ENCODE data around the gene LIPT2.
A peak's percentile ranks its signal among the peaks of the same experiment; 100 is the strongest.

The LIPT2 gene

DNA sequence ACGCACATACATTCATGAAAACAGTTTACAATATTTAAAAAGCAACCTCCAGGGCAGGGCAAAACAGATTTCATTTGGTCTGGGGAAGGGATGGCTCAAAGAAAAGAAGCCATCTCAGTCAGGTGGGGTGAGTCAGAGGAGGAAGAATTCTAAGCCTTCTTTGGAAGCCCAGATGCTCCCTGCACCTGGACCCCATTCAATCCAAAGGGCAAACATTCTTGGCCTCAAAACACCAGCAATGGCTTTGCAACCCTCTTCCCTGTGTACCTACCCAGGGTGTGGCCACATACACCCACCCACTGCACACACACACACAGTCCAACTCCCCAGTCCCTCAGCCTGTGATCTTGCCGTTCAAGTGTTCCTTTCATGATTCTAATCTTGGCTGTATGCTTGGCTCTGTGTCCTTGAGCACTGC is 28.2 kb downstream of the LIPT2 start:
- DNase-seq (ENCODE audit: low read depth, low spot score), result no peak
- H3K36me3 ChIP-seq (ENCODE audit: insufficient read depth, insufficient read length, low read length), result no peaks in the 10 kb centered on the region
- H3K27me3 ChIP-seq (ENCODE audit: insufficient read depth, insufficient read length), result no peaks in the 10 kb centered on the region
- TF ChIP-seq ZNF274 (IDR thresholded peaks at IDR 0.05; ENCODE audit: low read depth, low read length), result no peak
- TF ChIP-seq YY1 (IDR thresholded peaks at IDR 0.05; ENCODE audit: insufficient read depth, insufficient read length), result no peak
- TF ChIP-seq SUZ12 (IDR thresholded peaks at IDR 0.05; ENCODE audit: extremely low read depth, insufficient read depth, insufficient read length), result no peak
- peaks cover 2% of the 10 kb centered on the region for H3K4me1 ChIP-seq (ENCODE audit: insufficient read depth, insufficient read length)
- H3K9me3 ChIP-seq (ENCODE audit: insufficient read depth, low read length), result no peaks in the 10 kb centered on the region
- H3K4me3 ChIP-seq (ENCODE audit: insufficient read length, low read depth), result no peak overlapping the region
- no peak overlapping the region for H3K9ac ChIP-seq (ENCODE audit: insufficient read length, low read depth)

DNA sequence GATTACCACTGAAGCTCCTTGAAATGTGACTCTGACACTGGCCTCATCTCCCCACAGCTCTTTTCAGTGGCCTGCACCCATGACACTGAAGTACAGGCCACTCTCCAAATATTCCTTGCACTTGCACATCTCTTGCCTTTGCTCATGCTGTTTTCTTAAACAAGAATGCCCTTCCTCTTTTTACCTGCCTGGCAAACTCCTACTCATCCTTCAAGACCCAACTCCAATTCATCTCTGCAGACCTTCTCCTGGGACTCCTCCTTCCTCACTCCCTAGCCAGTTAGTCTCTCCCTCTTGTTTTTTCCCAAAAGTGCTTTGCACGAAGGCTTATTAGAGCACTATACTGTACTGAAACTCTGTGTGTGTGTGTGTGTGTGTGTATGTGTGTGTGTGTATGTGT is 28.8 kb downstream of the LIPT2 start:
- H3K9ac ChIP-seq (ENCODE audit: insufficient read length, low read depth), result no peak overlapping the region
- no peak overlapping the region for H3K4me3 ChIP-seq (ENCODE audit: insufficient read length, low read depth)
- H3K27me3 ChIP-seq (ENCODE audit: insufficient read depth, insufficient read length), result no peaks in the 10 kb centered on the region
- DNase-seq (ENCODE audit: low read depth, low spot score), result no peak
- H3K9me3 ChIP-seq (ENCODE audit: insufficient read depth, low read length), result no peaks in the 10 kb centered on the region
- TF ChIP-seq SUZ12 (IDR thresholded peaks at IDR 0.05; ENCODE audit: extremely low read depth, insufficient read depth, insufficient read length) (no peak), ZNF274 (IDR thresholded peaks at IDR 0.05; ENCODE audit: low read depth, low read length) (no peak), YY1 (IDR thresholded peaks at IDR 0.05; ENCODE audit: insufficient read depth, insufficient read length) (no peak)
- H3K4me1 ChIP-seq (ENCODE audit: insufficient read depth, insufficient read length), result peaks cover 2% of the 10 kb centered on the region
- no peaks in the 10 kb centered on the region for H3K36me3 ChIP-seq (ENCODE audit: insufficient read depth, insufficient read length, low read length)

DNA sequence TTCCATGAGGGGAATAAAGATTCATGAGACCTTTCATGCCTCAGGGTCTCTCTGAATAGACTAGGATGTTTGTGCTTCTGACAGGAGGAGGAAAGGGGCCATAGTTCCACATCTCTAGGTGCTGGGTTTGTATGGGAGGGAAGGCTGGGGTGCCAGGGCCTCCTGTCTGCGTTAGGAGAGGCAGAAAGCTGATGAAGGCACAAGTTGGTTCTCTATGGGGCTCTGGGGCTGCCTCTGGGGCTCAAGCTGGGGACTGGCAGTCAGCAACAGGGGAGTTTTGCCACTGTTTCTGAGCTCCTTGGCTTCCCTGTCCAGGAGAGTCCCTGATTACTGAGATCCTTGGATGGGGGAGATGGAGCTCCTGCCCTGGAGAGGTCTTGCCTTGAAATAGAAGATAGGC is 30.3 kb downstream of the LIPT2 start:
- Histone ChIP-seq H3K9me3 (ENCODE audit: insufficient read depth, low read length) (no peaks in the 10 kb centered on the region), H3K4me3 (ENCODE audit: insufficient read length, low read depth) (no peak overlapping the region), H3K4me1 (ENCODE audit: insufficient read depth, insufficient read length) (peaks cover 2% of the 10 kb centered on the region), H3K9ac (ENCODE audit: insufficient read length, low read depth) (no peak overlapping the region), H3K27me3 (ENCODE audit: insufficient read depth, insufficient read length) (no peaks in the 10 kb centered on the region), H3K36me3 (ENCODE audit: insufficient read depth, insufficient read length, low read length) (no peaks in the 10 kb centered on the region)
- no peak for DNase-seq (ENCODE audit: low read depth, low spot score)
- TF ChIP-seq ZNF274 (IDR thresholded peaks at IDR 0.05; ENCODE audit: low read depth, low read length) (no peak), SUZ12 (IDR thresholded peaks at IDR 0.05; ENCODE audit: extremely low read depth, insufficient read depth, insufficient read length) (no peak), YY1 (IDR thresholded peaks at IDR 0.05; ENCODE audit: insufficient read depth, insufficient read length) (no peak)

DNA sequence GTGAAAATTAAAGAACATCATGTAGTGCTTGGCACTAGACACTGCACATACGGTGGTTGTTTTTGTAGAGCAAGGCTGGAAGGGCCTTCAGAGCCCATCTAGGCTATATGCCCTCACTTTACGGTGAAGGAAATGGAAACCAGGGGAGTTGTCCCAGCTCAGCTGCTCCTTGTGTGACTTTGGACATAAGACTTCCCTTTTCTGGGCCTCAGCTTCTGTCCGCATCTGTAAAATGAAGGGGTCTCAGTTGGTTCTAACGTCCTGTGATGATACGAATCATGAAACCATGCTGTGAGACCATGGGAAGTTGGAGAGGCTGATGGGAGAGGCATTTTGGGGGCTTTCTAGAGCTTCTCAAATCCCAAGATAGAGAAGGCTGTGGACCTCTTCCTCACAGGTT is 30.9 kb downstream of the LIPT2 start:
- TF ChIP-seq YY1 (IDR thresholded peaks at IDR 0.05; ENCODE audit: insufficient read depth, insufficient read length) (no peak), ZNF274 (IDR thresholded peaks at IDR 0.05; ENCODE audit: low read depth, low read length) (no peak), SUZ12 (IDR thresholded peaks at IDR 0.05; ENCODE audit: extremely low read depth, insufficient read depth, insufficient read length) (no peak)
- H3K36me3 ChIP-seq (ENCODE audit: insufficient read depth, insufficient read length, low read length), result no peaks in the 10 kb centered on the region

DNA sequence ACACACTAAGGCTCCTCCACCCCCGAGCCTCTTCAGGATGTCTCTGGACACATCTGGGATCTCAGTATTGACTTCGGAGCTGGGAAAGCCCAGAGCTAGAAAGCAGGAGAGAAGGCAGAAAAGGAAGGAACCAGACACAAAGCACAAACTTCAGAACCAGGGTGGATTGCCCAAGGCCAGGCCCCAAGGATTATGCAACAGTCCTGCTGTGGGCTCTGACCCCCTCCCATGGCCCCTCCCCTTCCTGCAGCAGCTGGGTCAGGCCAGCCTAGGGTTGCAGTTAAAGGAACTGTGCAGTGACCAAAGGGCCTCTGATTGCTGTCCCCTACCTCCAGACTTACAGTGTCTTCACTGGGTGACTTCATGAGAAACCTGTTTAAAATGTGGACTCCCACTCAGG is 31.5 kb downstream of the LIPT2 start:
- no peak for DNase-seq (ENCODE audit: low read depth, low spot score)
- Histone ChIP-seq H3K4me3 (ENCODE audit: insufficient read length, low read depth) (no peak overlapping the region), H3K9me3 (ENCODE audit: insufficient read depth, low read length) (no peaks in the 10 kb centered on the region), H3K36me3 (ENCODE audit: insufficient read depth, insufficient read length, low read length) (peaks cover 3% of the 10 kb centered on the region), H3K4me1 (ENCODE audit: insufficient read depth, insufficient read length) (peaks cover 2% of the 10 kb centered on the region), H3K27me3 (ENCODE audit: insufficient read depth, insufficient read length) (no peaks in the 10 kb centered on the region), H3K9ac (ENCODE audit: insufficient read length, low read depth) (no peak overlapping the region)
- TF ChIP-seq YY1 (IDR thresholded peaks at IDR 0.05; ENCODE audit: insufficient read depth, insufficient read length) (no peak), ZNF274 (IDR thresholded peaks at IDR 0.05; ENCODE audit: low read depth, low read length) (no peak), SUZ12 (IDR thresholded peaks at IDR 0.05; ENCODE audit: extremely low read depth, insufficient read depth, insufficient read length) (no peak)

More for the DNA sequence above, 30.9 kb downstream of the LIPT2 start:
- Histone ChIP-seq H3K4me3 (ENCODE audit: insufficient read length, low read depth) (no peak overlapping the region), H3K27me3 (ENCODE audit: insufficient read depth, insufficient read length) (no peaks in the 10 kb centered on the region), H3K9ac (ENCODE audit: insufficient read length, low read depth) (no peak overlapping the region), H3K4me1 (ENCODE audit: insufficient read depth, insufficient read length) (peaks cover 2% of the 10 kb centered on the region), H3K9me3 (ENCODE audit: insufficient read depth, low read length) (no peaks in the 10 kb centered on the region)
- DNase-seq (ENCODE audit: low read depth, low spot score), result no peak

DNA sequence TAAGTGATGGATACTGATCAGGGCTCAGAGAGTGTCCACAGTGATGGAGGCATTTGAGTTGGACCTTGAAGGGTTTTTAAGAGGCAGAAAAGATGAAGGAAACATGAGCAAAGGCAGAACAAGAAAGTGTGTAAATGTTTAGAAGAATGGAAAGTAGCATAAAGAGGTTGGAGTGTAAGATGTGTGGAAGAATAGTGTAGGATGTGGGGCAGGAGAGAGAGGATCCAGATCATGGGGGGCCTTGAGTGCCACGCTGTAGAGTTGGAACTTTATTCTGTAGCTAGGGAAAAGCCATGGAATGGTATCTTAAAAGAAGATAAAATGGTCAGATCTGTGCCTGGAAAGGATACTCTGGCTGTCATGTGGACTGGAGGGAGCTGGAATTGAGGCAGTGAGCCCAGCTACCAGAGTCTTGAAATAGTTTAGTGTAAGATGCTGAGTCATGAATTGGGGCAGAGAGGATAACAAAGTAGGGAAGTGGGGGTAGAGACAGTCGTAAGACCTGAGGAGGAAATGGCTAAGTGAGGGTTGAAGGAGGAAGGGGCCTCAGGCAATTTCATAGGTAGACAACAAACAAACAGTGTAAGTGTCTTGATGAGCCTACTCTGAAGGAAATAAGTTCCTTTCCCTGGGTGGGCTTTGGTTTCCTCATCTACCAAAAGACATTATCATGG is 32.9 kb downstream of the LIPT2 start:
- H3K36me3 ChIP-seq (ENCODE audit: insufficient read depth, insufficient read length, low read length), result peaks cover 3% of the 10 kb centered on the region
- H3K4me3 ChIP-seq (ENCODE audit: insufficient read length, low read depth), result no peak overlapping the region
- H3K27me3 ChIP-seq (ENCODE audit: insufficient read depth, insufficient read length), result no peaks in the 10 kb centered on the region
- peaks cover 2% of the 10 kb centered on the region for H3K4me1 ChIP-seq (ENCODE audit: insufficient read depth, insufficient read length)
- H3K9ac ChIP-seq (ENCODE audit: insufficient read length, low read depth), result no peak overlapping the region
- DNase-seq (ENCODE audit: low read depth, low spot score), result peak; percentile 11
- no peaks in the 10 kb centered on the region for H3K9me3 ChIP-seq (ENCODE audit: insufficient read depth, low read length)
- TF ChIP-seq YY1 (IDR thresholded peaks at IDR 0.05; ENCODE audit: insufficient read depth, insufficient read length) (no peak), SUZ12 (IDR thresholded peaks at IDR 0.05; ENCODE audit: extremely low read depth, insufficient read depth, insufficient read length) (no peak), ZNF274 (IDR thresholded peaks at IDR 0.05; ENCODE audit: low read depth, low read length) (no peak)

DNA sequence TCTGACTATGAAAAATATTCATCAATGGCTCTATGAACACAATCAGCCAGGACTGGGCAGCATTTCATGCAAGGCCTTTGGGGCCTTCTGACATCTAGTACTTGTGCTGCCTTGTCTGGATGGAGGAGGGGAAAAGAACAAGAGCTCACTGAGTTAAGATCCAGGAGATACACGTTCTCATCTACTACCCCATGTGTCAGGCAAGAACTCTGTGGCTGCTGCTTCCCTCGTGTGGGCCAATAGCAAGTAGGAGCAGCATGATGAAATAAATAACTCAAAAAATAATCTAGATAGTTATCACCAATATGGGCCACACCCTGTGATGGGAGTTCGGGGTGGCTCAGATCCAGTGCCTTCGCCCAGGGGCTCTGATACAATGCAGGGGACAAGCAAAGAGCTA is 33.5 kb downstream of the LIPT2 start:
- Histone ChIP-seq H3K9me3 (ENCODE audit: insufficient read depth, low read length) (no peaks in the 10 kb centered on the region), H3K27me3 (ENCODE audit: insufficient read depth, insufficient read length) (no peaks in the 10 kb centered on the region), H3K4me1 (ENCODE audit: insufficient read depth, insufficient read length) (no peaks in the 10 kb centered on the region), H3K36me3 (ENCODE audit: insufficient read depth, insufficient read length, low read length) (peaks cover 3% of the 10 kb centered on the region), H3K4me3 (ENCODE audit: insufficient read length, low read depth) (no peak overlapping the region), H3K9ac (ENCODE audit: insufficient read length, low read depth) (no peak overlapping the region)
- TF ChIP-seq ZNF274 (IDR thresholded peaks at IDR 0.05; ENCODE audit: low read depth, low read length), result no peak
- TF ChIP-seq YY1 (IDR thresholded peaks at IDR 0.05; ENCODE audit: insufficient read depth, insufficient read length), result no peak
- TF ChIP-seq SUZ12 (IDR thresholded peaks at IDR 0.05; ENCODE audit: extremely low read depth, insufficient read depth, insufficient read length), result no peak
- DNase-seq (ENCODE audit: low read depth, low spot score), result no peak
